Neural progenitor cell (in vitro differentiated cells): ENCODE data around the gene FUZ.

Experiments
- EZH2 ChIP-seq: fragments of 200-600 bp; sonication (generic); IDR thresholded peaks from 2 replicates; pipeline ENCODE4 v1.6.1; 2017; ENCODE audit warnings: antibody characterized with exemption, mild to moderate bottlenecking, moderate library complexity
- TF ChIP-seq, protein P1 (sequence below): fragments of 200-600 bp; sonication (generic); IDR thresholded peaks from 2 replicates; pipeline ENCODE4 v1.5.1; 2017; ENCODE audit warnings: antibody characterized with exemption, mild to moderate bottlenecking

DNA sequence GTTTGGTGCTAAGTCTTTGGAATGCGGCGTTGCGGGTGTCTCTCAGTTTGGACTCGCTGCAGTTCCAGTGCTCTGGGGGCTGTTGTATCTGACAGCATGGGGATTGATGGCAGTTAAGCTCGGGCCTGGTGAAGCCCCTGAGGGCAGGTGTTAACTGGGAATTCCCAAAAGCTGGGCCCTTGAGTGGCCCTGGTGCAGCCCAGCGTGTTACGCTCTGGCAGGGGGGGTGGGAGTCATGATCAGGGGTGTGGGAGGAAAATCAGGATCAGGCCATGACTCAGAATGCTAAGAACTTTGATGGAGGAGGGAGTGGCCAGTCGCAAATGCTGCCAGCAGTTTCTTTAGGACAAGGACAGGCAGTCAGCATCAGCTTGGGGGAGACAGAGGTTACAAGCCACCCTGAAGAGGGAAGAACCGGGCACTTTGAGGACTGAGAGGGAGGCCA, 26.7 kb downstream of the FUZ start:
- TF ChIP-seq, protein P1, sequence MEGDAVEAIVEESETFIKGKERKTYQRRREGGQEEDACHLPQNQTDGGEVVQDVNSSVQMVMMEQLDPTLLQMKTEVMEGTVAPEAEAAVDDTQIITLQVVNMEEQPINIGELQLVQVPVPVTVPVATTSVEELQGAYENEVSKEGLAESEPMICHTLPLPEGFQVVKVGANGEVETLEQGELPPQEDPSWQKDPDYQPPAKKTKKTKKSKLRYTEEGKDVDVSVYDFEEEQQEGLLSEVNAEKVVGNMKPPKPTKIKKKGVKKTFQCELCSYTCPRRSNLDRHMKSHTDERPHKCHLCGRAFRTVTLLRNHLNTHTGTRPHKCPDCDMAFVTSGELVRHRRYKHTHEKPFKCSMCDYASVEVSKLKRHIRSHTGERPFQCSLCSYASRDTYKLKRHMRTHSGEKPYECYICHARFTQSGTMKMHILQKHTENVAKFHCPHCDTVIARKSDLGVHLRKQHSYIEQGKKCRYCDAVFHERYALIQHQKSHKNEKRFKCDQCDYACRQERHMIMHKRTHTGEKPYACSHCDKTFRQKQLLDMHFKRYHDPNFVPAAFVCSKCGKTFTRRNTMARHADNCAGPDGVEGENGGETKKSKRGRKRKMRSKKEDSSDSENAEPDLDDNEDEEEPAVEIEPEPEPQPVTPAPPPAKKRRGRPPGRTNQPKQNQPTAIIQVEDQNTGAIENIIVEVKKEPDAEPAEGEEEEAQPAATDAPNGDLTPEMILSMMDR: no peak
- TF ChIP-seq EZH2: no peak
